Stimulated activated naive CD4-positive, alpha-beta T cell (primary cell): Measurements from ENCODE around the gene IRX1.

Source experiments
- DNase-seq, 6 experiments: peaks; one replicate each; lab custom pipeline; 2025; lab: John Stamatoyannopoulos, UW

IRX1 gene

DNA sequence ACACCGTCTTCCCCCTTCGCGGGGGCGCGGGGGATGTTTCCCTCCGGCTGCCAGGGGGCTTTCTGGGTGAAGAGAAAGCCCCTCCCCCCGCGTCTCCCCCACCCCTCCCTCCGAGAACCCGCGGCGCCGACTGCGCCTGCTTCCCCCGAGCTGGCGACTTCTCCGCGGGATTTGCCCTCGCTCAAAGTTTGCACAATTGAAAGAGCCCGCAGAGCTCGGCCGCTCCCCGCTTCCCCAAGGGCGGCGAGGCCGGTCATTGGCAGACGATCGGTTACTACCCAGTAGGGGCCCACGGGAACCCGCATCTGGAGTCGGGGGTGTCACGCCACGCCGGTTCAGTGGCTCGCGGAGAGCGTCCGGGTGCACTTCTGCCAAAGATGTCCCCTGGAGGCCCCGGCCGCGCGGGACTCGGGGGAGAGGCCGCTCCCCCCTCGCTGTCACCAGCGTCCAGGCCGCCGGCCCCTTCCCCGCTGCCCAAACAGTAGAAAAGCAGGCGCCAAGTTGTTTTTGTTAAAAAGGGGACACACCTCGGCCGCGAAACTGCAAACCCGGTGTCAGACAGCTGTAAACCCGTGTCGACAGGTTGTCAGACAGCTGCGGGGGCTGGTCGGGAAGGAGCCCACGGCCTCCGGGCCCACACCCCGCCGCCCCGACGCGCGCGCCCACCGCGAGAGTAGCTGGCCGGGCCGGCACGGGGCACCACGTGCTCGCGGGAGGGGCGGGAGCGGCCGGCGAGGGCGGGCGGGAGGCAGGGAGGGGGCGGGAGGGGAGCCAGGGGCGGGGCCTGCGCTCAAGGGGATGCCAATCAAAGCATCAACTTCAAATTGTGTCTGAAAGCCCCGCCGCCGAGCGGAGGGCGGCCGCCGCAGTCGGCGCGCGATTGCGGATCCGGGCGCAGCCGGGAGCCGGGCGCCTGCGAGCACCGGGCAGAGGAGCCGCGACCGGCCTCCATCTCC is at the start of gene IRX1:
TSS of gene IRX1 (plus strand) at position 827 of the 956 bp plus-strand sequence. CDS start 274 bp downstream, outside the sequence.
- DNase-seq, result no peak

GRCh38 chr5:3546028-3546427 is 49.6 kb upstream of the IRX1 start:
- no peak for DNase-seq

- DNase-seq, result no peak
Observed at GRCh38 chr5:3564116-3564515, 31.5 kb upstream of the IRX1 start.

- DNase-seq, result no peak
Observed at GRCh38 chr5:3564827-3565518, 30.7 kb upstream of the IRX1 start.

DNA sequence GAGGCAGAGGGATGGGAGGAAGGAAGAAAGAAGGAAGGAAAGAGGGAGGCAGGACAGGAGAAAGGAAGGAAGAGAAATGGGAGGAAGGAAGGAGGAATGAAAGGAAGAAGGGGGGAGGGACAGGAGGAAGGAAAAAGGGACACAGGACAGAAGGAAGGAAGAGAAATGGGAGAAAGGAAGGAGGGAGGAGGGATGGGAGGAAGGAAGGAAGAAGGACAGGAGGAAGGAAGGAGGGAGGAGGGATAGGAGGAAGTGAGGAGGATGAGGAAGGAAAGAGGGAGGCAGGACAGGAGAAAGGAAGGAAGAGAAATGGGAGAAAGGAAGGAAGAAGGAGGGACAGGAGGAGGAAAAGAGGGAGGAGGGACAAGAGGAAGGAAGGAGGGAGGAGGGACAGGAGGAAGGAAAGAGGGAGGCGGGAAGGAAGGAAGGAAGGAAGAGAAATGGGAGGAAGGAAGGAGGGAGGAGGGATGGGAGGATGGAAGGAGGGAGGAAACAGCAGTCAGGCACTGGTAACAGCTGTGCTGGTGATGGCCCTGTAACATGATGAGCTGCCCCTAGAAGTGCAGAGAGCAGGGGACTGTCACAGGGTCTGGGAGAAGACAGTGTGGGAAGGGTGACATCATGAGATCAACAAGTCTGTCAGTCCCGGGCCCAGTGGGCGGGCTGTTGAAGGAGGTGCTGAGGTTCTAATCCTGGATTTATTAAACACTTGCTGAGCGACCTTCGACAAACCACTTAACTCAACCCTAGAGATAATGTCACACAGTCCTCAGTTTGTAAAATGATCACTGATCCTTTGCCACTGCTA is 10.7 kb upstream of the IRX1 start:
- no peak for DNase-seq

- no peak for DNase-seq
Observed at GRCh38 chr5:3590161-3590966, 5.3 kb upstream of the IRX1 start.

- DNase-seq, result no peak
Observed at GRCh38 chr5:3590967-3591900, 4.4 kb upstream of the IRX1 start.

DNA sequence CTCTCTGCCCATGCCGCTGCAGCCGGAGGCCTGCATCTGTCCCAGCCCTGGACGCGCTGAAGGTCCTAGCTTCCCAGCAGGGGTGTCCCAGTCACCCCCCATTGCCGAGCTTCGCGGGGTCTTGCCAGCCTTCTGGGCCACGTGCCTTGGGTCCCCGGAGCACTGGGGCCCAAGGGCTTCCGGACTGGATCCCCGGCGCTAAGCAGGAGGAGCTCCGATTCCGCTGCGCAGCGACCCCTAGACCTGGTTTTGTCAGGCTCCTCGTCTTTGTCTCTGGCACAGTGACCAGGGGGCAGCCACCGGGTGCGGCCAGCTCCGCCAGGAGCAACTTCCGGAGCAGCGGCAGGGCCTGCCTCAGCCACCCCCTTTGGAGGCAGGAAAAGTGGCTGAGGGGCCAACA is 3.3 kb upstream of the IRX1 start:
- DNase-seq, result no peak

GRCh38 chr5:3593771-3594509 is 1.7 kb upstream of the IRX1 start:
- DNase-seq, result no peak

DNA sequence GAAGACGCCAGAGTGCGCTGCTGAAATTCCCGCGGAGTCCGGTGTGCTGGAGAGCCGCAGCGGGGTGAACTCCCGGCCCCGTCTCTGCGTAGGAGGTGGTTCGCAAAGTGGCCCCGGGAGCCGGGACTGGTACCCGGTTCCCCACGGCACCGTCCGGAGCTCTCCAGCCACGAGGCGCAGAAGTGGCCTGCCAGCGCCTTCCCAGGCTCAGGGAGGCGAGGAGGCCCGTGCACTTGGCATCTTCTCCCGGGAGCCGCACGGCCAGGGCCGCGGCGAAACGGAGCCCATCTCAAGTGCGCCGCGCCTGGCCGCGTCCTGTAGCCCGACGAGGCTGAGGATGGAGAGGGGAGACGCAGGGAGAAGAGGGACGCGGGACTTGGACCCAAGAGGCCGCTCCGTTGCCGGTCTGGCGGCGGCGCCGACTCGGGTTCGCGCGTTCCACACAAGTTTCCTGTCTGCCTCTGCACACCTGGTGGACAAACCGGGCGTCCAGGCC is 1.1 kb upstream of the IRX1 start:
- no peak for DNase-seq

DNA sequence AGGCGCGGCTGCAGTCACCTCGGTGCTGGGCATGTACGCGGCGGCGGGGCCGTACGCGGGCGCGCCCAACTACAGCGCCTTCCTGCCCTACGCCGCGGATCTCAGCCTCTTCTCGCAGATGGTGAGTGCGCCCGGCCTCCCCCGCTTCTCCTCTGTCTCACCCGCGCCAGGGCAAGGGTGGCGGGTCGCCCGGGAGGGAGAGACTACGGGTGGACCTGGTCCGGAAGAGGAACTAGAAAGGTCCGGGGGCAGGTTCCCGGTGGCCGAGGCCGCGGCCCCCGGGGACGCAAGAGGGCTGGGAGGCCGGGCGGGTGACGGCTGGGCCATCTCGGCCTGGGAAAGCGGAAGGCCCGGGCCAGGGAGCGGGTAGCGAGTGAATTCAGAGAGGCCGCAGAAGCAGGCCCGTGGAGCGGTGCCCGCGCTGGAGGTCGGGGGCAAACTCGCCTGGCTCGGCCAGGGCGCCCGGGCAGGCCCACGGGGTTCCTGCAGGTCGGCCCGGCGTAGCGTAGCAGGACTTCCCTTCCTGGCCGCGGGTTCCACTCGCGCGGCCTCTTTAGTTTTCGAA is 711 bp downstream of the IRX1 start:
- no peak for DNase-seq

DNA sequence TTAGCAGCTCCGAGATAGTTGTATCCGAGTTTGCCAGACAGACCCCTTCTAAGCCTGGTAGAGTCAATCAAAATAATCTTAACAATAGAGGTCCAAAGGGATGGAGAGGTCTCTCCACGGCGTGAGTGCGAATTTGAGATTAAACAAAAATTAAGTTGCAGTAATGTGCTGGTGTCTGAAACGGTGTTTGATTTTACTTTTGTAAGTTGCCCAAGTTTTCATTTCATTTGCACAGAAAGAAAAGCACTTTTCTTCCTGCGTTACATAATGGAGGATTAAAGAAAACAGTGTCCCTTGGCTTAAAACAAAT is 1.2 kb downstream of the IRX1 start:
- DNase-seq, result no peak

- DNase-seq, result no peak
Observed at GRCh38 chr5:3597167-3598007, 1.8 kb downstream of the IRX1 start.

- no peak for DNase-seq
Observed at GRCh38 chr5:3598207-3598606, 2.6 kb downstream of the IRX1 start.

DNA sequence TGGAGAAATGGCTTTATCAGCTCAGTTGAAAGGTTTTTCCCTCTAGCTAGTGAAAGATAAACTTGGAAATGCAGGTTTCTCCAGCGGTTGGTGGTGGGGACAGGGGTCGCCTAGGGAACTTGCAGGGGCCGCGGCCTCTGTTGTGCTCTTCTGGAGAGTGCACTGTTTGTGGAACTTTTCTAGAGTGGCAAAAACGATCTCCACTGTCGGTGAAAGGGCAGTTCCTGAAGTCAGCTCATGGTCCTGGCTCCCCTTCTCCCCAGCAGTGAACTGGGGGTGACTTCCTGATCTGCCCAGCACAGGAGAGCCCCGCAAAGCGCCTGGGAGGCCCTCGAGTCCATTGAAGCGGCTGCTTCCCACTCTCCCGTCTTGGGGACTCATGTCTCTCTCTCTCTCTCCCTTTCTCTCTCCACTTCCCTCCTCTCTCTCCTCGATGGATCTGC is 3.2 kb downstream of the IRX1 start:
- no peak for DNase-seq

- no peak for DNase-seq
Observed at GRCh38 chr5:3599226-3600105, 3.8 kb downstream of the IRX1 start.
